ENCODE data around the gene FYN.

FYN gene

GRCh38 chr6:111679126-111679858 is 194.0 kb downstream of the FYN start:
- peaks cover 2% of the 10 kb centered on the region in 2 donors for H3K36me3 ChIP-seq (ENCODE audit: control insufficient read depth in 1 of 2, insufficient read depth in 2 of 2, low read length in 2 of 2)
- peaks cover 0 to 7% of the 10 kb centered on the region in 2 donors for H3K4me1 ChIP-seq (ENCODE audit: control insufficient read depth in 1 of 2, insufficient read depth in 2 of 2, low read length in 2 of 2)
- no peaks in the 10 kb centered on the region for H3K27me3 ChIP-seq (ENCODE audit: low read depth, low read length)
- no peak overlapping the region for H3K27ac ChIP-seq (ENCODE audit: low read length)
- H3K4me3 ChIP-seq (ENCODE audit: low read depth in 1 of 2, low read length in 2 of 2): no peak overlapping the region
- H3K9me3 ChIP-seq (ENCODE audit: control insufficient read depth in 1 of 2, low read length in 2 of 2): no peaks in the 10 kb centered on the region

DNA sequence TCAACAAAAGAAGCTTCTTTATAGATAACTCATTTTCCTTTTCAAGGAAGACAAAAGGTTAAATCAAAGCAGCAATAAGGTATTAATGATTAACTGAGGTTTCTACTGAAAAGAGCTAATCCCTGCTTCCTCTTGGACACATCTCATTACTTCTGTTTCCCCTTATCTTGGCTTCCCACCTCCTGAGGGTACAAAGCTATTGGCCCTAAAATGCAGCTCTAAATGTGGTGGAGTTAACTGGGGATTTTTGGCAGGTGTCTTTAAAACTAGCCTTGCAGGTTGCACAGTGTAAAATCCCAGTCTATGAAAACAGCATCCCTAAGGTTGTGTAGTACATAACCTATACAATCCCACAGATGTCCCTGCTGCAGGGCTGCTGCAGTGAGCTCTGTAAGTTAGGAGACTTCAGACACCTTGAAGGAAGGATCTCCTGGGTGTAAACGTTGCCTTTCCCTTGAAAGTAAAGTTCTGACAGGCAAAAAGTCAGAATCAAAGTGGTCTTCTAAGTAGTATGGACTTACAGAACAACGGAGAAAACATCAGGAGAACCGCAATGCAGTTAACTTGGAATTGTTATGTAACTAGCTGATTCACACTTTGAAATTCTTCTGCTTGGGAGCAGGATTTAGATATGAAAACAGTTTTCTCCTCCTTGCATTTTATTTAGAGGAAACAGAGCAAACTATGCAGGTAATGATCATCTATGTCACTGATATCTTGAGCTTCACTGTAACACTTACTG is 195.8 kb downstream of the FYN start:
- H3K9me3 ChIP-seq (ENCODE audit: control insufficient read depth in 1 of 2, low read length in 2 of 2): no peaks in the 10 kb centered on the region
- no peak overlapping the region for H3K27ac ChIP-seq (ENCODE audit: low read length)
- H3K4me3 ChIP-seq (ENCODE audit: low read depth in 1 of 2, low read length in 2 of 2): no peak overlapping the region
- no peaks in the 10 kb centered on the region for H3K27me3 ChIP-seq (ENCODE audit: low read depth, low read length)
- H3K4me1 ChIP-seq (ENCODE audit: control insufficient read depth in 1 of 2, insufficient read depth in 2 of 2, low read length in 2 of 2): peaks cover 0 to 7% of the 10 kb centered on the region in 2 donors
- peaks cover 8 to 19% of the 10 kb centered on the region in 2 donors for H3K36me3 ChIP-seq (ENCODE audit: control insufficient read depth in 1 of 2, insufficient read depth in 2 of 2, low read length in 2 of 2)

GRCh38 chr6:111676383-111676782 is 196.9 kb downstream of the FYN start:
- Histone ChIP-seq H3K9me3 (ENCODE audit: control insufficient read depth in 1 of 2, low read length in 2 of 2) (no peaks in the 10 kb centered on the region), H3K36me3 (ENCODE audit: control insufficient read depth in 1 of 2, insufficient read depth in 2 of 2, low read length in 2 of 2) (peaks cover 13 to 25% of the 10 kb centered on the region in 2 donors), H3K27me3 (ENCODE audit: low read depth, low read length) (no peaks in the 10 kb centered on the region), H3K4me1 (ENCODE audit: control insufficient read depth in 1 of 2, insufficient read depth in 2 of 2, low read length in 2 of 2) (peaks cover 0 to 4% of the 10 kb centered on the region in 2 donors), H3K27ac (ENCODE audit: low read length) (no peak overlapping the region), H3K4me3 (ENCODE audit: low read depth in 1 of 2, low read length in 2 of 2) (no peak overlapping the region)

- no peak overlapping the region for H3K4me3 ChIP-seq (ENCODE audit: low read depth in 1 of 2, low read length in 2 of 2)
- H3K27me3 ChIP-seq (ENCODE audit: low read depth, low read length): no peaks in the 10 kb centered on the region
- peaks cover 25% of the 10 kb centered on the region in 2 donors for H3K36me3 ChIP-seq (ENCODE audit: control insufficient read depth in 1 of 2, insufficient read depth in 2 of 2, low read length in 2 of 2)
- peaks cover 0 to 3% of the 10 kb centered on the region in 2 donors for H3K4me1 ChIP-seq (ENCODE audit: control insufficient read depth in 1 of 2, insufficient read depth in 2 of 2, low read length in 2 of 2)
- no peak overlapping the region for H3K27ac ChIP-seq (ENCODE audit: low read length)
- H3K9me3 ChIP-seq (ENCODE audit: control insufficient read depth in 1 of 2, low read length in 2 of 2): no peaks in the 10 kb centered on the region
These were observed 198.4 kb downstream of the FYN start for GRCh38 chr6:111674883-111675282.

GRCh38 chr6:111674413-111674812 is 198.8 kb downstream of the FYN start:
- H3K4me3 ChIP-seq (ENCODE audit: low read depth in 1 of 2, low read length in 2 of 2): no peak overlapping the region
- H3K36me3 ChIP-seq (ENCODE audit: control insufficient read depth in 1 of 2, insufficient read depth in 2 of 2, low read length in 2 of 2): peaks cover 25 to 26% of the 10 kb centered on the region in 2 donors
- no peaks in the 10 kb centered on the region for H3K27me3 ChIP-seq (ENCODE audit: low read depth, low read length)
- no peaks in the 10 kb centered on the region for H3K9me3 ChIP-seq (ENCODE audit: control insufficient read depth in 1 of 2, low read length in 2 of 2)
- no peak overlapping the region for H3K27ac ChIP-seq (ENCODE audit: low read length)
- peaks cover 0 to 3% of the 10 kb centered on the region in 2 donors for H3K4me1 ChIP-seq (ENCODE audit: control insufficient read depth in 1 of 2, insufficient read depth in 2 of 2, low read length in 2 of 2)

DNA sequence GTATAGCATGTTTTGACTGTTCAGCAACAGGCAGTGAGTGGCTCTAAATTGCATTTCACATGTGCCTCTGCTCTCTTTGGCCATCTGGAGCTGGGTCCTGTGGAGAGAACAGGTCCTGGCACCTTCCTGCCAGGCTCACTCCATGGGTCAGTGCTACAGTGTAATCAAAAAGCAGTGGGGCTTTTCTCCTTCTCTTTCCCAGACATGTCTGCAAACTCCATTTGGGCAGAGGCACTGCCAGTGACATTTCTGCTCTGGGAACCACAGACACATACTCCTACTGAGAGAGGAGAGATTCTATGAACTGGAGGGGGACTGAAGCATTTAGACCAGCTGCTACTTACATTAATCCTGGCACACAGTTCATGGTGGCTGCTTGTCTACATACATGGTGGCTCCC is 199.3 kb downstream of the FYN start:
- H3K27me3 ChIP-seq (ENCODE audit: low read depth, low read length): no peaks in the 10 kb centered on the region
- no peaks in the 10 kb centered on the region for H3K9me3 ChIP-seq (ENCODE audit: control insufficient read depth in 1 of 2, low read length in 2 of 2)
- H3K4me1 ChIP-seq (ENCODE audit: control insufficient read depth in 1 of 2, insufficient read depth in 2 of 2, low read length in 2 of 2): peaks cover 0 to 3% of the 10 kb centered on the region in 2 donors
- H3K27ac ChIP-seq (ENCODE audit: low read length): no peak overlapping the region
- peaks cover 25 to 26% of the 10 kb centered on the region in 2 donors for H3K36me3 ChIP-seq (ENCODE audit: control insufficient read depth in 1 of 2, insufficient read depth in 2 of 2, low read length in 2 of 2)
- no peak overlapping the region for H3K4me3 ChIP-seq (ENCODE audit: low read depth in 1 of 2, low read length in 2 of 2)

- Histone ChIP-seq H3K27ac (ENCODE audit: low read length) (no peak overlapping the region), H3K27me3 (ENCODE audit: low read depth, low read length) (no peaks in the 10 kb centered on the region), H3K4me3 (ENCODE audit: low read depth in 1 of 2, low read length in 2 of 2) (no peak overlapping the region), H3K4me1 (ENCODE audit: control insufficient read depth in 1 of 2, insufficient read depth in 2 of 2, low read length in 2 of 2) (peaks cover 0 to 7% of the 10 kb centered on the region in 2 donors), H3K9me3 (ENCODE audit: control insufficient read depth in 1 of 2, low read length in 2 of 2) (no peaks in the 10 kb centered on the region), H3K36me3 (ENCODE audit: control insufficient read depth in 1 of 2, insufficient read depth in 2 of 2, low read length in 2 of 2) (peaks cover 25 to 26% of the 10 kb centered on the region in 2 donors)
These were observed 199.7 kb downstream of the FYN start for GRCh38 chr6:111673532-111673931.

- Histone ChIP-seq H3K9me3 (ENCODE audit: control insufficient read depth in 1 of 2, low read length in 2 of 2) (no peaks in the 10 kb centered on the region), H3K27me3 (ENCODE audit: low read depth, low read length) (no peaks in the 10 kb centered on the region), H3K4me1 (ENCODE audit: control insufficient read depth in 1 of 2, insufficient read depth in 2 of 2, low read length in 2 of 2) (peaks cover 2 to 12% of the 10 kb centered on the region in 2 donors), H3K4me3 (ENCODE audit: low read depth in 1 of 2, low read length in 2 of 2) (no peak overlapping the region), H3K27ac (ENCODE audit: low read length) (no peak overlapping the region), H3K36me3 (ENCODE audit: control insufficient read depth in 1 of 2, insufficient read depth in 2 of 2, low read length in 2 of 2) (peaks cover 25 to 26% of the 10 kb centered on the region in 2 donors)
These were observed 200.3 kb downstream of the FYN start for GRCh38 chr6:111672761-111673450.

GRCh38 chr6:111669326-111669725 is 203.9 kb downstream of the FYN start:
- peaks cover 24 to 25% of the 10 kb centered on the region in 2 donors for H3K36me3 ChIP-seq (ENCODE audit: control insufficient read depth in 1 of 2, insufficient read depth in 2 of 2, low read length in 2 of 2)
- H3K27me3 ChIP-seq (ENCODE audit: low read depth, low read length): no peaks in the 10 kb centered on the region
- H3K27ac ChIP-seq (ENCODE audit: low read length): no peak overlapping the region
- H3K9me3 ChIP-seq (ENCODE audit: control insufficient read depth in 1 of 2, low read length in 2 of 2): no peaks in the 10 kb centered on the region
- peaks cover 16 to 31% of the 10 kb centered on the region in 2 donors for H3K4me1 ChIP-seq (ENCODE audit: control insufficient read depth in 1 of 2, insufficient read depth in 2 of 2, low read length in 2 of 2)
- H3K4me3 ChIP-seq (ENCODE audit: low read depth in 1 of 2, low read length in 2 of 2): no peak overlapping the region

DNA sequence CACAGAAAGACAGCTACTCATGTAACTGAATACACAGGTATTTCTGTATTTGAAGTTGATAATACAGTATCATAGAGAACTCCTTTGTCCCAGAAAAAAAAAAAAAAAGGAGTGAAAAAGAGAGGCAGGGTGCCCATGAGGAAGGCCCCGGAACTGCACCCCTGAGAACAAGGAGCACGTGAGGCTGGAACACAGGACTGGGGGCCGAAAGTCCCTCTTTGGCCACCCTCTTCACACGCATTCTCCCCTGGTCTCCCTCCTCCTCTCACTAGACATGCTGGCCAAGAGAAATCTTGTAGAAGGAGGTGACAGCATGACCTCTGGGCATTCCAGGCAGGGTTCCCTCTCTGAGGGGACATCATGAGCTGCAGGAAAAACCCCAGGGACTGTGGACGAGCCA is 204.8 kb downstream of the FYN start:
- Histone ChIP-seq H3K27me3 (ENCODE audit: low read depth, low read length) (no peaks in the 10 kb centered on the region), H3K27ac (ENCODE audit: low read length) (peak overlapping the region; percentile 7), H3K9me3 (ENCODE audit: control insufficient read depth in 1 of 2, low read length in 2 of 2) (no peaks in the 10 kb centered on the region), H3K36me3 (ENCODE audit: control insufficient read depth in 1 of 2, insufficient read depth in 2 of 2, low read length in 2 of 2) (peaks cover 17 to 18% of the 10 kb centered on the region in 2 donors), H3K4me1 (ENCODE audit: control insufficient read depth in 1 of 2, insufficient read depth in 2 of 2, low read length in 2 of 2) (peaks cover 25 to 40% of the 10 kb centered on the region in 2 donors), H3K4me3 (ENCODE audit: low read depth in 1 of 2, low read length in 2 of 2) (no peak overlapping the region)

DNA sequence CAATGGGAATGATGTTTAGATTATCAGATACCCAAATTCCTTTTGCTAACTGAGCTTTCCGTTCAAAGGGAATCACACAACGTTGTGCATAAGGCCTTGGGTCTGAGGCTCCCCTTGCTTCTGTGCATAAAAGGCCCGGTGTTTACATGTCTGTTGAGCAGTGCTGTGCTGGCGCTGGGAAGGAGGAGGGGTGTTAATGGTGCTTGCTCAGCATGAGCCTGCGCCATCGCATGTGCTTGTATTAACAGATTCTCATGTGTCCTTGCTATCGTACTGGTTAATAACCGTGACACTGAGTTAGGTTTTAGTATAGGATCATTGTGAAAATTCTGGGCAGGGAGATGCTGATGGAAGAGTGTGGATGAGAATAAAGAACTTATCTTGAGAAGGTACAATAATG is 205.3 kb downstream of the FYN start:
- no peaks in the 10 kb centered on the region for H3K27me3 ChIP-seq (ENCODE audit: low read depth, low read length)
- no peak overlapping the region for H3K4me3 ChIP-seq (ENCODE audit: low read depth in 1 of 2, low read length in 2 of 2)
- H3K27ac ChIP-seq (ENCODE audit: low read length): peak overlapping the region; percentile 19
- peaks cover 12 to 18% of the 10 kb centered on the region in 2 donors for H3K36me3 ChIP-seq (ENCODE audit: control insufficient read depth in 1 of 2, insufficient read depth in 2 of 2, low read length in 2 of 2)
- peaks cover 30 to 45% of the 10 kb centered on the region in 2 donors for H3K4me1 ChIP-seq (ENCODE audit: control insufficient read depth in 1 of 2, insufficient read depth in 2 of 2, low read length in 2 of 2)
- H3K9me3 ChIP-seq (ENCODE audit: control insufficient read depth in 1 of 2, low read length in 2 of 2): no peaks in the 10 kb centered on the region

Measured in muscle layer of duodenum (tissue), 2 donors.